T-helper 2 cell treated with Interferon-gamma antibody and Interleukin-4, amounts not matched to agents 5 μg/mL and 100 μg/mL, for 36 hours (primary cell): ENCODE data around the gene ANO7.

Experiments
- DNase-seq: peaks from one replicate; pipeline ENCODE4 v3.0.0; 2021; ENCODE audit warnings: low spot score
- H3K27ac Mint-ChIP-seq: one replicate; pipeline ENCODE4 v1.8.0; 2021; ENCODE audit warnings: mild to moderate bottlenecking, mixed read lengths
- H3K27me3 Mint-ChIP-seq: one replicate; pipeline ENCODE4 v1.8.0; 2021; ENCODE audit warnings: low read depth, mixed read lengths
- H3K36me3 Mint-ChIP-seq: one replicate; pipeline ENCODE4 v1.8.0; 2021; ENCODE audit warnings: low read depth, mixed read lengths
- H3K4me1 Mint-ChIP-seq: one replicate; pipeline ENCODE4 v1.8.0; 2021; ENCODE audit warnings: low read depth, mixed read lengths
- H3K4me3 Mint-ChIP-seq: one replicate; pipeline ENCODE4 v1.8.0; 2022; ENCODE audit warnings: mild to moderate bottlenecking, moderate library complexity, mixed read lengths
- H3K9me3 Mint-ChIP-seq: one replicate; pipeline ENCODE4 v1.8.0; 2021; ENCODE audit warnings: mixed read lengths

ANO7 gene

DNA sequence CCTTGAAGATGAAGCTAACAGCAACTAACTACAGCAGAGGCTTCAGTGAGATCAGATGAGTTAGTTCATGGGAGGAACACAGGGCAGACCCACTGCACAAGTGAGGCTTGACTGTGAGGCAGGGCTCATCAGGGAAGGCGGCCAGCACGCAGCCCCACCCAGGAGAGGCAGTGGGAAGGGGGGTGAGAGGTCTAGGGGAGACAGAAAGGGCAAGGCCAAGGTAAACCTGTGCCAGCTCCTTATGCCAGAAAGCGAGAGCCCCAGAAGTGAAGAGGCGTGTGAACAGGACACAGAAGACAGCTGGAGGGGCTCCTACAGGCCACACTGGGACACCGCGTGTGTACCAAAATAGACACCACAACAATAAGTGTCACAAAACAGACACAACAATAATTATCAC, 48.6 kb downstream of the ANO7 start:
- no peak for DNase-seq
- Mint-ChIP-seq H3K27me3 (no peaks in the 10 kb centered on the region), H3K36me3 (peaks cover 73% of the 10 kb centered on the region), H3K9me3 (no peaks in the 10 kb centered on the region), H3K4me3 (no peak overlapping the region), H3K4me1 (peaks cover 2% of the 10 kb centered on the region), H3K27ac (no peak overlapping the region)

- H3K36me3 Mint-ChIP-seq = peaks cover 74% of the 10 kb centered on the region
- no peak overlapping the region for H3K27ac Mint-ChIP-seq
- no peak overlapping the region for H3K4me3 Mint-ChIP-seq
- DNase-seq = no peak
- H3K4me1 Mint-ChIP-seq = no peaks in the 10 kb centered on the region
- no peaks in the 10 kb centered on the region for H3K9me3 Mint-ChIP-seq
- H3K27me3 Mint-ChIP-seq = no peaks in the 10 kb centered on the region
Observed at GRCh38 chr2:241237949-241238371, 49.5 kb downstream of the ANO7 start.

- Mint-ChIP-seq H3K9me3 (no peaks in the 10 kb centered on the region), H3K4me3 (no peak overlapping the region), H3K27me3 (no peaks in the 10 kb centered on the region), H3K4me1 (no peaks in the 10 kb centered on the region), H3K36me3 (peaks cover 75% of the 10 kb centered on the region), H3K27ac (no peak overlapping the region)
- no peak for DNase-seq
Observed at GRCh38 chr2:241238693-241239198, 50.3 kb downstream of the ANO7 start.

DNA sequence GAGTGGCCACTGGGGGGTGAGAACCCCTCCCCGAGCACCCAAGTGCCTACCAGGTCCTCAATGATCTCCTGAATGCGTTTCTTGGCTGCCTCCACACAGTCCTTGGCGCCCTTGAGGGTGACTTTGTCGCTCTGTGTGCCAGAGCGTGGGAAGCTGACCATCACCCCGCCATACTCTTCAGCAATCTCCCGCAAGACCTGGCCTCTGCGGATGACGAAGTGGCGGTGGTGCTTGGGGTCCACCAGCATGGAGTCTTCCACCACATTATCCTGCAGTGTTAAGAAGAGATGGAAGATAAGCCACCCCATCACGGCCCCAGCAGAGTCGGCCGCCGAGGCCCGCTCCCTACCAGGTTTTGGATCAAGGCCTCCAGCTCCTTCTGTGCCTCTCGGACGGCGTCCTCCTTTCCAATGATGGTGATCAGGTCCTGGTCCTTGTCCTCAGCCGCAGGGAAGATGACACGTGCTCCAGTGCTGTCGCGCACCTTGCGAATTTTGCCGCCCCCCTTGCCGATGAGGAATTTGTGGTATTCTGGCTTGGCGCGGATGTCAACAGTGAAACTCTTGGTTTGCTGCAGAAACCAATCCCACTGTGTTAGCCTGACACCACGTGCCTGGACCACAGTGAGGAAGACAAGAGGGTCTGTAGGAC, 51.2 kb downstream of the ANO7 start:
- Mint-ChIP-seq H3K36me3 (peaks cover 81% of the 10 kb centered on the region), H3K9me3 (no peaks in the 10 kb centered on the region)

DNA sequence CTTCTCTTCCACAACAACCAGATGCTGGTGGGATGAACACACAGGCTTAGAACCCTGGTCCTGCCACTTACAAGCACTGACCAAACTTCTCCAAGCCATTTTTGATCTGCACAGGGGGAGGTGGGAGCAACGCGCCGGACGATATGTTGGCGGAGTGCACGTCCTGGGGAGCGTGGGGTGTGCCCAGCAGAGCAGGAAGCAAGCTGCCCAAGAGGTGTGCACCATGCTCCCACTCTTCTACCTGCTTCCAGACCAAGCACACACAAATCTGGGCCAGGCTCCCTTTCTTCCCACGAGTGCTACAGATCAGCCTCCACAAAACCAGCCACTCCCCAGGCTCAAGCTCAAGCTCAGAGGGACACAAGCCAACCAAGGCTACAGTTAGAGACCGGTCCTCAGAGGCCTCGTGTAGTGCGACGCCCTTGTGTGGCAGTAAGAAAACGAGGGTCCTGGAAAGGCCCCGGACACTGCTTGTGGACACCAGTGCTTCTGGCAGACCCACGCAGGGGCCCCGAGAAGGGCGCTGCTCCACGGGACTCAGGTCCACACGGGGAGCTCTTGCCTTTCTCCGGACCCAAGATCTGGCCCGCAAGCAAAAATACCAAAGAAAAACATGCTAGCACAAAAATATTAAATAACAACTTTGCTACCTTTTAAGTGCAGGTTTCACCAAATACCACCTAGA, 52.0 kb downstream of the ANO7 start:
- no peaks in the 10 kb centered on the region for H3K27me3 Mint-ChIP-seq
- no peak overlapping the region for H3K27ac Mint-ChIP-seq
- no peaks in the 10 kb centered on the region for H3K9me3 Mint-ChIP-seq
- H3K36me3 Mint-ChIP-seq = peaks cover 79% of the 10 kb centered on the region
- DNase-seq = no peak
- H3K4me3 Mint-ChIP-seq = no peak overlapping the region
- H3K4me1 Mint-ChIP-seq = no peaks in the 10 kb centered on the region

More for the DNA sequence above, 51.2 kb downstream of the ANO7 start:
- no peak for DNase-seq
- Mint-ChIP-seq H3K27ac (no peak overlapping the region), H3K4me1 (no peaks in the 10 kb centered on the region), H3K27me3 (no peaks in the 10 kb centered on the region), H3K4me3 (no peak overlapping the region)

GRCh38 chr2:241241669-241242068, 53.2 kb downstream of the ANO7 start:
- Mint-ChIP-seq H3K4me1 (no peaks in the 10 kb centered on the region), H3K27me3 (no peaks in the 10 kb centered on the region), H3K27ac (no peak overlapping the region), H3K9me3 (no peaks in the 10 kb centered on the region), H3K4me3 (no peak overlapping the region), H3K36me3 (peaks cover 83% of the 10 kb centered on the region)
- no peak for DNase-seq

GRCh38 chr2:241242306-241242705, 53.8 kb downstream of the ANO7 start:
- H3K27ac Mint-ChIP-seq = no peak overlapping the region
- no peaks in the 10 kb centered on the region for H3K4me1 Mint-ChIP-seq
- H3K4me3 Mint-ChIP-seq = no peak overlapping the region
- H3K9me3 Mint-ChIP-seq = no peaks in the 10 kb centered on the region
- H3K36me3 Mint-ChIP-seq = peaks cover 82% of the 10 kb centered on the region
- H3K27me3 Mint-ChIP-seq = no peaks in the 10 kb centered on the region
- no peak for DNase-seq

GRCh38 chr2:241244368-241244767, 55.9 kb downstream of the ANO7 start:
- DNase-seq = no peak
- no peaks in the 10 kb centered on the region for H3K9me3 Mint-ChIP-seq

DNA sequence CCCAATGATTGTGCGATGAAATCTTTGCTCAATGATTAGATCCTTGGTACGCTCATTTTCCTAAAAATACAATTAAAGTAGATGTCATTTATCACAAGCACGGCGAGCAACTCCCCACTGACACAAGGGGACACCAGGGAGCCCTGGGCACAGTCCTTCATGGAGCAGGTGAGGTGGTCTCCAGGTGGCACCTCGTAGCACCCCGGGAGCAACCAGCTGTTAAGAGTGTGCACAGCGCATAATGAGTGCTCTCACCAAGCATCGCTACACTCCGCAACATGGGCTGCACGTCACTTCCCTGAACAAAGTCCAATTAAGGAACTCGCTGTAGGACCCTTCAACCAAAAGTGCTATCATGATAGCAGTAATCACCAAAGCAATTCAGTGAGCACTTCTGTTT, 59.8 kb downstream of the ANO7 start:
- no peak for DNase-seq
- no peak overlapping the region for H3K4me3 Mint-ChIP-seq
- no peaks in the 10 kb centered on the region for H3K27me3 Mint-ChIP-seq
- no peaks in the 10 kb centered on the region for H3K4me1 Mint-ChIP-seq
- H3K27ac Mint-ChIP-seq = no peak overlapping the region
- peaks cover 80% of the 10 kb centered on the region for H3K36me3 Mint-ChIP-seq
- no peaks in the 10 kb centered on the region for H3K9me3 Mint-ChIP-seq

More at GRCh38 chr2:241244368-241244767, 55.9 kb downstream of the ANO7 start:
- Mint-ChIP-seq H3K4me3 (no peak overlapping the region), H3K27me3 (no peaks in the 10 kb centered on the region), H3K36me3 (peaks cover 83% of the 10 kb centered on the region), H3K4me1 (no peaks in the 10 kb centered on the region), H3K27ac (no peak overlapping the region)

GRCh38 chr2:241248897-241249296, 60.4 kb downstream of the ANO7 start:
- Mint-ChIP-seq H3K9me3 (no peaks in the 10 kb centered on the region), H3K27me3 (no peaks in the 10 kb centered on the region), H3K36me3 (peaks cover 80% of the 10 kb centered on the region), H3K27ac (no peak overlapping the region), H3K4me3 (no peak overlapping the region), H3K4me1 (no peaks in the 10 kb centered on the region)
- no peak for DNase-seq

GRCh38 chr2:241249654-241250053, 61.2 kb downstream of the ANO7 start:
- H3K4me3 Mint-ChIP-seq = no peak overlapping the region
- H3K27me3 Mint-ChIP-seq = no peaks in the 10 kb centered on the region
- peaks cover 74% of the 10 kb centered on the region for H3K36me3 Mint-ChIP-seq
- H3K9me3 Mint-ChIP-seq = no peaks in the 10 kb centered on the region
- no peak for DNase-seq
- H3K4me1 Mint-ChIP-seq = no peaks in the 10 kb centered on the region
- no peak overlapping the region for H3K27ac Mint-ChIP-seq

GRCh38 chr2:241252778-241253475, 64.5 kb downstream of the ANO7 start:
- Mint-ChIP-seq H3K9me3 (no peaks in the 10 kb centered on the region), H3K27me3 (no peaks in the 10 kb centered on the region), H3K4me1 (no peaks in the 10 kb centered on the region), H3K36me3 (peaks cover 66% of the 10 kb centered on the region), H3K27ac (no peak overlapping the region), H3K4me3 (no peak overlapping the region)
- DNase-seq = no peak

- H3K9me3 Mint-ChIP-seq = no peaks in the 10 kb centered on the region
- H3K4me1 Mint-ChIP-seq = no peaks in the 10 kb centered on the region
- no peak for DNase-seq
- no peak overlapping the region for H3K27ac Mint-ChIP-seq
- H3K36me3 Mint-ChIP-seq = peaks cover 52% of the 10 kb centered on the region
- no peak overlapping the region for H3K4me3 Mint-ChIP-seq
- no peaks in the 10 kb centered on the region for H3K27me3 Mint-ChIP-seq
Observed at GRCh38 chr2:241254904-241255351, 66.5 kb downstream of the ANO7 start.

DNA sequence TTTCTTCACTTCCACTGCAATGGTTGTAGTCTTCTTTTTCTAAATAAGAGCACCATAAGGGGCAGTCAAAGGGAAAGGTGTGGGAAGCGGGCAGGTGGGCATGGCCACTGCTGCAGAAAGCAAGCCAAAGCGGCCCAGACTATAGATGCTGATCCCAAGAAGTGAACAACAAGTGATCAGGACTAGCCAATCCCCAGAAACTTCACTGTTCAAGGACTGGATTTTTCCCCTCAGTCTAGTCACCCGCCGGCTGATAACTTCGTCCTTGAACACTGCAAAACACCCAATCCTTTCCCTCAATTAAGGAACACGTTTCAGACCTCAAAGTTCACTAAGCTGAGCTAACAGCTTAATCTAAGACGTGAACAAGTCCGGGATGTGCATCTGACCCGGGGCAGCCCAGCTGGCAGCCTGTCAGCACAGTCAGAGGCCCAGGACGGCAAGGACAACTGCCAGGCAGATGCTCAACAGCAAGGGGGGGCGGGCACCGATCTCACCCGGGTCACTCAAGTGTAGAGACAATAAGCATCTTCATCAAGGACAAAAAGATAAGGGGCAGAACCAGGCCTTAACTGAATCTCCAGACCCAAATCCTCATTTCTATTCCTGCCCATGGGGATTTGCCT, 67.2 kb downstream of the ANO7 start:
- Mint-ChIP-seq H3K4me3 (no peak overlapping the region), H3K4me1 (no peaks in the 10 kb centered on the region), H3K36me3 (peaks cover 52% of the 10 kb centered on the region), H3K9me3 (no peaks in the 10 kb centered on the region), H3K27me3 (no peaks in the 10 kb centered on the region), H3K27ac (no peak overlapping the region)
- DNase-seq = no peak
